HCT116 (cell line): ENCODE data around the gene ASPRV1.
A peak's percentile ranks its signal among the peaks of the same experiment; 100 is the strongest.

ENCODE experiments used
- EGR1 ChIP-seq: IDR thresholded peaks from 2 replicates; pipeline ENCODE4 v1.6.1; 2012; ENCODE audit warnings: low read depth
- ELF1 ChIP-seq: IDR thresholded peaks from 2 replicates; pipeline ENCODE4 v1.6.1; 2012; ENCODE audit warnings: low read depth, borderline replicate concordance
- EZH2 ChIP-seq: fragments of 200-600 bp; sonication (generic); IDR thresholded peaks from 2 replicates; pipeline ENCODE4 v1.6.1; 2017; ENCODE audit warnings: antibody characterized with exemption, mixed run types
- POLR2A ChIP-seq: IDR thresholded peaks from 2 replicates; pipeline ENCODE4 v1.7.0; 2011; ENCODE audit warnings: borderline replicate concordance; ENCODE audit not compliant: insufficient read depth, insufficient read length; ENCODE audit errors: extremely low read depth
- POLR2AphosphoS5 ChIP-seq: IDR thresholded peaks from 2 replicates; pipeline ENCODE4 v1.6.1; 2011; ENCODE audit warnings: mild to moderate bottlenecking, low read depth, low read length, moderate library complexity
- RAD21 ChIP-seq: IDR thresholded peaks from 2 replicates; pipeline ENCODE4 v1.6.1; 2012; ENCODE audit warnings: low read depth, mild to moderate bottlenecking
- SIN3A ChIP-seq: IDR thresholded peaks from 2 replicates; pipeline ENCODE4 v1.6.1; 2012; ENCODE audit warnings: low read depth
- SP1 ChIP-seq: IDR thresholded peaks from 2 replicates; pipeline ENCODE4 v1.6.1; 2012; ENCODE audit warnings: low read depth
- TCF7L2 ChIP-seq: IDR thresholded peaks from 2 replicates; pipeline ENCODE4 v1.7.0; 2011; ENCODE audit warnings: borderline replicate concordance, inconsistent platforms; ENCODE audit not compliant: insufficient read depth, insufficient read length; ENCODE audit errors: extremely low read depth
- ZNF274 ChIP-seq: fragments of 200-500 bp; sonication (Bioruptor generic); IDR thresholded peaks from 2 replicates; pipeline ENCODE4 v1.6.1; 2014; ENCODE audit warnings: mild to moderate bottlenecking, low read depth, low read length, inconsistent platforms
- TF ChIP-seq, protein P1 (sequence below), 3 experiments: fragments of 200-600 bp in 1 of 3; sonication (generic) in 1 of 3; IDR thresholded peaks in 2 of 3; conservative IDR thresholded peaks in 1 of 3; 2 replicates each; pipeline ENCODE4 v1.5.1; 2012 to 2017; ENCODE audit warnings: low read depth in 2 of 3, low read length in 2 of 3, antibody characterized with exemption in 1 of 3, borderline replicate concordance in 1 of 3, control low read depth in 1 of 3, mild to moderate bottlenecking in 1 of 3, mixed read lengths in 1 of 3, mixed run types in 1 of 3, moderate library complexity in 1 of 3; ENCODE audit not compliant: insufficient read depth in 1 of 3

DNA sequence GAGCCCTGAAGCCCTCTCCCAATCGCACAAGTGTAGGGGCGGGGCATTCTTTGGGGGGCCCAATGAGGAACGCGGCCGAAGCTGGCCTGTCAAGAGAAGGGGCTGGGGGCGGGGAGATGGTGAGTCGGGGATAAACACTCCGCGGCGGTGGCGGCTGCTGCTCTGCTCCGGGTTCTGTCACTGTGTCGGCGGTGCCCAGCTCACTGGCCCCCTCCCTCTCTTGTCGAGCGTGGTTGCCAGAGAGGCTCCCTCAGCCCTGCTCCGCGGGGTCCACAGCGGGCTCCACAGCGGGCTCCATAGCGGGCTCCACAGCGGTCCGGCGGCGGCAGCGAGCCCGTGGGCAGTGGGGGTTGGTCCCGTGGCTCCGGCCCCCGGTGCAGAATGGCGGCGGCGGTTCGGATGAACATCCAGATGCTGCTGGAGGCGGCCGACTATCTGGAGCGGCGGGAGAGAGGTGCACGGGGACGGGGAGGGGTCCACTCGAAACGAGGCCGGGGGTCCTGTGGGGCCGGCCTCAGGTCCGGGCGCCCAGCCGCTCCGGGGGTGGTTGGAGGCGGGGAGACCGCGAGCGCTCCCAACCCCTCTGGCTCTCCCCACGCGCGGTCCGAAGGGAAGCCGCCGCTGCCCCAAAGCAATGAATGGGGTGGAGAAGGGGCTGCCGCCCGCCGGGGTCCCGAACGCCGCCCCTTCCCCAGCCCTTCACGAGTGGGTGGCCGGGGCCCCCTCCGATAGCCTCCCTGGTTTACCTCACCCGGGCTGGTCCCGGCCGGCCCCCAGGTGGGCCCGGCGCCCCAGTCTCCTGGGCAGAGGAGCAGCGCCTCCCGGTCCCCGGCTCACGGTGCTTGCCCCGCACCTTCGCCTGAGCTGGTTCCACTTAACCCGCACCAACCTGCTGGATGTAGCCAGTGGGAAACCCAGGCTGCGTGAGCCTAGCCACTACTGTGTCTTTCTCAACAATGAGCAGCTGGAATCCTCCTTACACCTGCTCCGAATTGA lies 46.2 kb downstream of the ASPRV1 start, which contains the start of gene MXD1:
- no peak for TF ChIP-seq EZH2
- peak; percentile 77 for TF ChIP-seq POLR2AphosphoS5
- TF ChIP-seq ZNF274 = no peak
- no peak for TF ChIP-seq POLR2A
- TF ChIP-seq, protein P1, sequence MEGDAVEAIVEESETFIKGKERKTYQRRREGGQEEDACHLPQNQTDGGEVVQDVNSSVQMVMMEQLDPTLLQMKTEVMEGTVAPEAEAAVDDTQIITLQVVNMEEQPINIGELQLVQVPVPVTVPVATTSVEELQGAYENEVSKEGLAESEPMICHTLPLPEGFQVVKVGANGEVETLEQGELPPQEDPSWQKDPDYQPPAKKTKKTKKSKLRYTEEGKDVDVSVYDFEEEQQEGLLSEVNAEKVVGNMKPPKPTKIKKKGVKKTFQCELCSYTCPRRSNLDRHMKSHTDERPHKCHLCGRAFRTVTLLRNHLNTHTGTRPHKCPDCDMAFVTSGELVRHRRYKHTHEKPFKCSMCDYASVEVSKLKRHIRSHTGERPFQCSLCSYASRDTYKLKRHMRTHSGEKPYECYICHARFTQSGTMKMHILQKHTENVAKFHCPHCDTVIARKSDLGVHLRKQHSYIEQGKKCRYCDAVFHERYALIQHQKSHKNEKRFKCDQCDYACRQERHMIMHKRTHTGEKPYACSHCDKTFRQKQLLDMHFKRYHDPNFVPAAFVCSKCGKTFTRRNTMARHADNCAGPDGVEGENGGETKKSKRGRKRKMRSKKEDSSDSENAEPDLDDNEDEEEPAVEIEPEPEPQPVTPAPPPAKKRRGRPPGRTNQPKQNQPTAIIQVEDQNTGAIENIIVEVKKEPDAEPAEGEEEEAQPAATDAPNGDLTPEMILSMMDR (IDR thresholded peaks at IDR 0.05 in 2 of 3, conservative IDR thresholded peaks at IDR 0.05 in 1 of 3; ENCODE audit: borderline replicate concordance in 1 of 3, insufficient read depth in 1 of 3, low read depth in 2 of 3, low read length in 2 of 3) = no peak
- no peak for TF ChIP-seq TCF7L2
- TF ChIP-seq EGR1 = no peak
- TF ChIP-seq ELF1 = no peak
- TF ChIP-seq SP1 = no peak
- no peak; the same call in 1 of the 2 replicates for TF ChIP-seq SIN3A
- no peak for TF ChIP-seq RAD21
